CD4-positive, alpha-beta T cell treated with Interleukin-6 at 100 ng/mL for 8 hours (primary cell): ENCODE measurements around the gene ATP5F1B.
"Not testable (repeated sequence)": the region's sequence is repeated elsewhere in the genome, so short reads cannot be mapped to it uniquely, and the experiment has no call there.

Experiments
- DNase-seq: peaks from one replicate; pipeline ENCODE4 v3.0.0-alpha.2; 2020; ENCODE audit warnings: mixed read lengths, low spot score

Gene ATP5F1B

DNA sequence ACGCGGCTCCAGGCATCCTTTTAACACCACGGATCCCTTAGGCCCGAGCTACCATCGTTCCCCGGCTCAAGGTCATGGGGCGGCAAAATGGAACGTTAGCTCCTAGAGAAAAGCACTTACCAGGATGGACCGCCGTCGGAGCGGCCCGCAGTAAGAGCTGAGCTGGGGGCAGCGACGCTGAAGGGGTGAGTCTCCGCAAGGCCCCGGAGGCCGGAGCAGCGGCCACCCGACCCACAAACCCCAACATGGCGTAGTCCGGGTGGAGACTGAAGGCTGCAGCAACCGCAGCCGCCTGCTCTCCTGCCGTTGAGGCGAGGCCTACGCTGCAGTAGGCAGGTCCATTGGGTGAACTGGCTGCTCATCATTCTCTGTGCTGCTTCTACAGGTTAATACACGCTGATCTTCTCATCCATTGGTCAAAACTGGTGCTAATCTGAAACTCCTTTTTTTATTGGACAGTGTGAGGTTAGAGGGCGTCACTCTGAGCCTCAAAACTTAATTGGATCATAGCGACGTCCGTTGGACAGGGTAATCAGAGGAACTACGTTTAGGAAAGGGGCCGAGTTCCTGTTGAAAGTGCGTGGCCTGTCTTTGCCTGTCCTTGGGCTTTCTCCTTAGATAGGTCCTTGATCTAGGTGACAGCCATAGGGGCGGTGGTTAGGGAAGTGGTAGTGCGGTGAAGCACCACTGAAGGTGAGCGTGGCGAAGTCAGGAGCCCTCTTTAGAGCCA lies at the start of gene ATP5F1B:
Gene ATP5F1B (minus strand): TSS at position 268 of the 730 bp plus-strand sequence. CDS start 21 bp downstream, at position 247.
- peak; percentile 96 for DNase-seq

DNA sequence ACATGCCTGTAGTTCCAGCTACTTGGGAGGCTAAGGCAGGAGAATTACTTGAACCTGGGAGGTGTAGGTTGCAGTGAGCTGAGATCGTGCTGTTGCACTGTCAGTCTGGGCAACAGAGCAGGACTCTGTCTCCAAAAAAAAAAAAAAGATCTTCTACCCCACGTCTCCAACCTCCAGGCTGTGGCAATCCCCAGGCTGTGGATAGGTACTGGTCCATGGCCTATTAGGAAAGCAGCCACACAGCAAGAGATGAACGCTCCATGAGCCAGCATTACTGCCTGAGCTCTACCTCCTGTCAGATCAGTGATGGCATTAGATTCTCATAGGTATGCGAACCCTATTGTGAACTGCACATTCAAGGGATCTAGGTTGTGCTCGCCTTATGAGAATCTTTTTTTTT lies 48.4 kb upstream of the ATP5F1B start:
- no peak for DNase-seq

GRCh38 chr12:56688846-56689109 lies 43.0 kb upstream of the ATP5F1B start:
- no peak for DNase-seq

DNA sequence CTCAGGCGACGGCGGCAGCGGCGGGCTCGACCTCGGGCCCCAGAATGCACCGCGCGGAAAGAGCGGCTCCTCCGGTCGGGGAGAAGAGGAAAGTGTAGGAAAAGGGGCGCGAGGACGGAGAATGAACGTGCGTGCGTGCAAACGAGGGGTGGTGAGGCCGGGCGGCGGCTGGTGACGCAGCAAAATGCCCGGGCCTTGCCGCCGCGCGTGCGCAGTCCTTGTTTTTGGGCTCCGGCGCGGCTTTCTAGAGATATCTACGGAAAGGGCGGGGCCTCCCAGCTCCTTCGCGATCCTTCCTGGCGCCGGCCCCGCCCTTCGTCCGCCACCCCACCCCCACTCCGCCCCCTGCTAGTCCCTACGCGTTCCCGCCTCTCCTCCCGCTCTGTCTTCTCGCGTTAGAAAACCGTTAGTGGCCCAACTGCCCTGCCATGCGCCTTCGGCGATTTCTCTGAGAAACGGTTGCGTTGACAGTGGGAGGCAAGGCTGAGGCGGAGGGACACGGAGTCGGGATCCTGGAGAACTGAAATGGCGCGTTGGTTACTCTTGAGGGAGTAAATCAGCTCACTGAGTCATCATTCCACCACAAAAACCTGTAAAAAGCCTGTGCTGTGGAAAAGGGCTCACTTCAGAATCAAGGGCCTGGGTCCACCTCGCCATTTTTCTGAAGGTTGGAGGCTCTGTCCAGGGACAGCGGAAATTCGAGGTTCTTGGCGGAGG lies 42.5 kb upstream of the ATP5F1B start, which contains the start of gene PTGES3:
Gene PTGES3 (minus strand): TSS at position 156 of the 717 bp plus-strand sequence. CDS start 285 bp downstream, outside the sequence.
- DNase-seq, result peak; percentile 98

GRCh38 chr12:56687223-56688128 lies 41.7 kb upstream of the ATP5F1B start:
- DNase-seq, result peak; percentile 51

- DNase-seq, result no peak
Observed at GRCh38 chr12:56684745-56685359, 39.1 kb upstream of the ATP5F1B start.

DNA sequence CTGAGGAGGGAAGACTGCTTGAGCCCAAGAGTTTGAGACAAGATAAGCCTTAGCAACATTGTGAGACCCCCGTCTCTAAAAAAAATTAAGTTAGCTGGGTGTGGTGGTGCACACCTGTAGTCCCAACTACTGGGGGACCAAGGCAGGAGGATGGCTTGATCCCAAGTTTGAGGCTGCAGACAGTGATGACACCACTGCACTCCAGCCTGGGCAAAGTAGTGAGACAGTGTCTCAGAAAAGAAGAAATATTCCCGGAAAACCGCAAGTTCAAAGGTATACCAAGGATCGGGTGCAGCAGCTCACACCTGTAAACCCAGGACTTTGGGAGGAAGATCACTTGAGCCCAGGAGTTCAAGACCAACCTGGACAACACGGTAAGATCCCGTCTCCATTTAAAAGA lies 36.5 kb upstream of the ATP5F1B start:
- DNase-seq, result no peak

DNA sequence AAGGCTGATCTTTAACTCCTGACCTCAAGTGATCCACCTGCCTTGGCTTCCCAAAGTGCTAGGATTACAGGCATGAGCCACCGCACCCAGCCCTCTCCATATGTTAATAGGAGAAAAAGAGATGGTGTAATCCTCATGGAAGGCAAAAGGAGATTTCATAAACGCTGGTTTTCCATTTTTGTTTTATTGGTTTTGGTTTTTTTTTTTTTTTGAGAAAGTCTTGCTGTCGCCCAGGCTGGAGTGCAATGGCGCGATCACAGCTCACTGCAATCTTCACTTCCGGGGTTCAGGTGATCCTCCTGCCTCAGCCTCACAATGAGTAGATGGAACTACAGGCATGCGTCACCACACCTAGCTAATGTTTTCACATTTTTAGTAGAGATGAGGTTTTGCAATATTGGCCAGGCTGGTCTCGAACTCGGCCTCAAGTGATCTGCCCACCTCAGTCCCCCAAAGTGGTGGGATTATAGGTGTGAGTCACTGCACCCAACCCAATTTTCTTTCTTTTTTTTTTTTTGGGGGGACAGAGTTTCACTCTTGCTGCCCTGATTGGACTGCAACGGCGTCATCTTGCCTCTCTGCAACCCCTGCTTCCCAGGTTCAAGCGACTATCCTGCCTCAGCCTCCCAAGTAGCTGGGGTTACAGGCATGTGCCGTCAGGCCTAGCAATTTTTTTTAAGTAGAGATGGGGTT lies 34.2 kb upstream of the ATP5F1B start:
- DNase-seq, result no peak

DNA sequence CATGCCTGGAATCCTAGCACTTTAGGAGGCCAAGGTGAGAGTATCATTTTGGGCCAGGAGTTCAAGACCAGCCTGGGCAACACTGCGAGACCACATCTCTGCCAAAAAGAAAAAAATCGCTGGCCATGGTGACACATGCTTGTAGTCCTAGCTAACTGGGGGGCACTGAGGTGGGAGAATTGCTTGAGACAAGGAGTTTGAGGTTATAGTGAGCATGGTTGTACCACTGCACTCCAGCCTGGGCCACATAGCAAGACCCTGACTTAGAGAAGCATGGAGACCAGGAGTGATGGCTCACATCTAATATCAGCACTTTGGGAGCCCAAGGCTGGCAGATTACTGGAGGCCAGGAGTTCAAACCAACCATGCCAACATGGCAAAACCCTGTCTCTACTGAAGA lies 33.1 kb upstream of the ATP5F1B start:
- no peak for DNase-seq

DNA sequence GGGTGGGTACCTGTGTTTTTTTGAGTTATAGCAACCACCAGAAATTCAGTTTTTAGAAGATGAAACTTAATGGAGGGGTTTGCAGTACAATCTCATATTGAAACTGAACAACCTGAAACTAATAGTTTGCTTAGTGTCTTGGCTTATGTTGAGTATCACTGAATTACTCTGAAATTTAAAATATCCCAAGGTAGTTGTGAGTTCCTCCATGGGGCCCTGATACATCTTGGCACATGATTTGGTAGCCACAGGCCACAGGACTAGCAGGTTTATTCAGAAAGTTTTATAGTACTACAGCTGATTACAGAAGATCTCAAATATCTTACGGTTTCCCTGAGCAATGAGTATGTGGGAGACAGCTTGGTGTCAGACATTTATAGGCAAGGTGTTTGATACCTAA lies 31.9 kb upstream of the ATP5F1B start:
- DNase-seq, result no peak

GRCh38 chr12:56676851-56677580 lies 31.2 kb upstream of the ATP5F1B start:
- no peak for DNase-seq

DNA sequence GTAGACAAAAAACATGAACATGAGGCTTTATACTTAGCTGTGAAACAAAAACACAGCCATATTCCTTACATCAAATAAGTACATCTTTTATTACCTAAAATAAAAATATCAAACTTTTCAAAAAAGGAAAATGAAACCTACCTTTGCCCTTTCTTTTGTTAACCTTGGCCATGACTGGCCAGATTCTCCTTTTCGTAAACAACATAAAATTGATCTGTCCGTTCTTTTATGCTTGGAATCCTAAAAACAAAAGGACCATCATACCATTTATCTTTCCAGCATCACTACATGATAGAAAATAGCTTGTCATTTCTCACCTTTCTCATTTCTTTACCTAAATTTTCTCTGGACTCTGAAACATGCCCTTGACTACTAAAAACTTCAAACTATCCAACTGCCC lies 25.8 kb upstream of the ATP5F1B start:
- DNase-seq, result no peak

DNA sequence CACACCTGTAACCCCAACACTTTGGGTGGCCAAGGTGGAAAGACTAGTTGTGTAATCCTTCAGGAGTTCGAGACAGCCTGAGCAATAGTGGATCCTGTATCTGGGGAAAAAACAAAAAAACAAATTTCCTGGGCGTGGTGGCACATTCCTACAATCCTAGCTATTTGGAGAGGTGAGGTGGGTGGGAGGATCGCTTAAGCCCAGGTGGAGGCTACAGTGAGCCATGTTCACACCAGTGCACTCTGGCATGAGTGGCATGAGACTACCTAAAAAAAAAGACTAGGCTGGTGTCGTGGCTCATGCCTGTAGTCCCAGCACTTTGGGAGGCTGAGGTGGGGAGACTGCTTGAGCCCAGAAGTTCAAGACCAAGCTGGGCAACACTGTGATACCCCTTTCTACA lies 25.1 kb upstream of the ATP5F1B start:
- no peak for DNase-seq

- no peak for DNase-seq
Observed at GRCh38 chr12:56668197-56668457, 22.3 kb upstream of the ATP5F1B start.

DNA sequence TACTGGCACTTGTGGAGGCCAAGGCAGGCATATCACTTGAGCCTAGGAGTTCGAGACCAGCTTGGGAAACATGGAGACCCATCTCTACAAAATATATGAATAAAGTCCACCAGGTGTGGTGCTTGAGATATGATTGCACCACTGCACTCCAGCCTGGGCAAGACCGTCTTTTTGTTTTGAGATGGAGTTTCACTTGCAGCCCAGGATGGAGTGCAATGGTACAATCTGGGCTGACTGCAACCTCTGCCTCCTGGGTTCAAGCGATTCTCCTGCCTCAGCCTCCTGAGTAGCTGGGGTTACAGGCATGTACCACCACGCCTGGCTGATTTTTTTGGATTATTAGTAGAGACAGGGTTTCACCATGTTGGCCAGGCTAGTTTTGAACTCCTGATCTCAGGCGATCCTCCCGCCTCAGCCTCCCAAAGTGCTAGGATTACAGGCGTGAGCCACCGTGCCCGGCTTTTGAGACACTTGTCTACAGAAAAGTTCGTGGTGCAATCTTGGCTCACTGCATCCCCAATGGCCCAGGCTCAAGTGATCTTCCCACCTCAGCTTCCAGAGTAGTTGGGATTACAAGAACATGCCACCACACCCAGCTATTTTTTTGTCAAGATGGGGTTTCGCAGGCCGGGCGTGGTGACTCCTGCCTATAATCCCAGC lies 16.3 kb upstream of the ATP5F1B start:
- DNase-seq, result no peak

DNA sequence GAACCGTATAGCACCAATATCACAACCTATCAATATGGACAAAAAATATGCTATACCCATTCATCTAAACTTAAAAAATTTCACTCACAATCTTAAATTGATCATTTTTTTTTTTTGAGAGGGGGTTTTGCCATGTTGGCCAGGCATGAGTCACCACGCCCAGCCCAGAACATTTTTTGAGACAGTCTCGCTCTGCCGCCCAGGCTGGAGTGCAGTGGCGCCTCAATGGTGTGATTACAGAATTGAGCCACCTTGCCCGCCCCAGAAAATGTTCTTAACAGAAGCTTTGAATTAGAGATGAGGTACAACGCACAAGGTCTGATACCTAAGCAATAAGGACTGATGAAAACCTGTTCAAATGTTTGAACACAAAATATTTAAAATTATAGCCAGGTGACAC lies 15.8 kb upstream of the ATP5F1B start:
- DNase-seq, result no peak

DNA sequence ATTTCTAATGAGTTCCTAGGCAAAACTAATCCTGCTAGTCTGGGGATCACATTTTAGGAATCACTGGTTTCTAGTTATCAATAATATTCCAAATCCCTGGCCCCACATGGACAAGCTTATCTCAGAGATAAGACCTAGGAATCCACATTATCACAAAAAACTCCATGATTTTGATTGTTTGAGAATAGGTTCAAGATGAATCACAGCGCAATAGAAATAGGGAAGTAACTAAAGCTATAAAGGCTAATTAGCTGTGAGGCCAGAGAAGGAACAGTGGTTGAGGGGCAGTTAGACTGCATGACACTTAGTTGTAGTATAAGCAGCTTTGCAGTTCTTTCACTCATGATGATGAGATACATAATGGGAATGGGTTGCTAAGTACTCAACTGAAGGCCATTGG lies 13.1 kb upstream of the ATP5F1B start:
- DNase-seq, result no peak

GRCh38 chr12:56657416-56658379 lies 11.9 kb upstream of the ATP5F1B start:
- DNase-seq, result no peak

DNA sequence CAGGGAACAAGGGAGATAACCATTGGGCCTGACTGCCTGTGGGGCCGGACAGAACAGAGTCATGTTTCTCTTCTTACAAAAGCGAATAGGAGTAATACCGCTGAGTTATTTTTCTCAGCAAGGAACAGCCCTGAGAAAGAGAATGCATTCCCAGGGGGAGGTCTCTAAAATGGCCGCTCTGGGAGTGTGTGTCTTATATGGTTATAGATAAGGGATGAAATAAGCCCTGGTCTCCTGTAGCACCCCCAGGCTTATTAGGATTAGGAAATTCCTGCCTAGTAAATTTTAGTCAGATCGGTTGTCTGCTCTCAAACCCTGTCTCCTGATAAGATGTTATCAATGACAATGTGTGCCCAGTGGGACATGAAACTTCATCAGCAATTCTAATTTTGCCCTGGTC lies 8.0 kb upstream of the ATP5F1B start:
- not testable (repeated sequence) for DNase-seq
